HFF-Myc (cell line): ENCODE data around the gene CRY2.
"Not testable (repeated sequence)": the region's sequence is repeated elsewhere in the genome, so short reads cannot be mapped to it uniquely, and the experiment has no call there.

Experiments
- DNase-seq: peaks from one replicate; pipeline ENCODE4 v3.0.0-alpha.2; 2011; ENCODE audit warnings: low read depth; ENCODE audit errors: extremely low read depth
- H3K4me3 ChIP-seq: replicated peaks from 2 replicates; pipeline ENCODE4 v1.5.1; 2011; ENCODE audit warnings: low read depth, mild to moderate bottlenecking, control low read depth, low read length
- CTCF ChIP-seq: IDR thresholded peaks from 2 replicates; pipeline ENCODE4 v1.5.1; 2012; ENCODE audit warnings: mild to moderate bottlenecking, low read depth, low read length, control low read depth; ENCODE audit errors: missing control alignments

The CRY2 gene

GRCh38 chr11:45899448-45900174 lies 52.3 kb downstream of the CRY2 start:
- TF ChIP-seq CTCF, result no peak
- peak; percentile 72 for DNase-seq
- peak overlapping the region; percentile 59 for H3K4me3 ChIP-seq

GRCh38 chr11:45900175-45900800 lies 53.0 kb downstream of the CRY2 start:
- peak overlapping the region; percentile 59 for H3K4me3 ChIP-seq
- DNase-seq, result not testable (repeated sequence)

GRCh38 chr11:45900916-45901617 lies 53.8 kb downstream of the CRY2 start:
- peak overlapping the region; percentile 59 for H3K4me3 ChIP-seq
- TF ChIP-seq CTCF, result no peak
- no peak for DNase-seq

DNA sequence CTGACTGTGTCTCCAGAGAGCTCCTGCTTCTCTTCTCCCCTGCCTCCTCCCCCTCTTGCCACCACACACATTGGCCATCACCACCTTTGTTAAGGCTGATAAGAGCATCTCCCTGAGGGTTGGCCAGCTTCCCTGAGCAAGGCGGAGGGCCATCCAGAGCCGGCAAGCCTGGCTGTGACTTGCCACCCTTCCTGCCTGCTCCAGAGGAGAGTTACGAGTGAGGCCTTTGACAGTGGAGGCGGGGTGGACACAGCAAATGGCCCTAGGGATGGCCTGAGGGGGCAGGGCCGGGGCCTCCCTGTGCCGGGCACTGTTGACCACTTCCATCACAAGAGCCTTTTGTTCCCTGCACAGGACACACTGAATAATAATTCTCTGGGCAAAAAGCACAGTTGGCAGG lies 54.4 kb downstream of the CRY2 start:
- no peak for TF ChIP-seq CTCF
- no peak overlapping the region for H3K4me3 ChIP-seq
- DNase-seq, result no peak

- no peak for DNase-seq
- no peak for TF ChIP-seq CTCF
- H3K4me3 ChIP-seq, result no peak overlapping the region
Observed at GRCh38 chr11:45902452-45903380, 55.4 kb downstream of the CRY2 start.

GRCh38 chr11:45904309-45904915 lies 57.1 kb downstream of the CRY2 start:
- TF ChIP-seq CTCF, result no peak

More at GRCh38 chr11:45904309-45904915, 57.1 kb downstream of the CRY2 start:
- H3K4me3 ChIP-seq, result no peak overlapping the region
- DNase-seq, result no peak
